ENCODE measurements around the gene FADS2. TPM values are rescaled to one million over a fixed set of nuclear protein-coding genes. Genes with fewer than 3 reads are reported as not detected.

The FADS2 gene
- total RNA-seq, 1 experiment from 2014 or later: 36.3 TPM

- H3K4me3 Mint-ChIP-seq (ENCODE audit: unreplicated experiment): no peak overlapping the region
- peaks cover 6% of the 10 kb centered on the region; the same call in 1 of the 2 replicates for H3K4me1 ChIP-seq
- no peak overlapping the region for H3K4me3 ChIP-seq (ENCODE audit: low read depth, low read length)
- no peaks in the 10 kb centered on the region for H3K27me3 ChIP-seq (replicated peaks; ENCODE audit: control insufficient read depth, insufficient read depth, low read length)
- no peaks in the 10 kb centered on the region for H3K36me3 ChIP-seq (ENCODE audit: control insufficient read depth, insufficient read depth, low read length)
- no peak overlapping the region for H3K27ac Mint-ChIP-seq (ENCODE audit: unreplicated experiment)
- intact Hi-C loops (cut with micrococcal nuclease; ENCODE audit: unreplicated experiment): no loop called here
- no peaks in the 10 kb centered on the region for H3K9me3 ChIP-seq
- DNase-seq: no peak
- H3K36me3 Mint-ChIP-seq (ENCODE audit: insufficient read depth, unreplicated experiment): no peaks in the 10 kb centered on the region
- BruUV-seq (replicated peaks): no TSS peak
- ChIA-PET CTCF (interaction anchor here (0.9 kb wide), 1 partner anchor 10 kb away, joined by 6 read pairs; no protein-coding TSS in a partner anchor), POLR2A (no interaction called here)
- no peaks in the 10 kb centered on the region for H3K9me3 Mint-ChIP-seq (ENCODE audit: unreplicated experiment)
- no peaks in the 10 kb centered on the region for H3K4me1 Mint-ChIP-seq (ENCODE audit: low read depth, unreplicated experiment)
- TF ChIP-seq CTCF (IDR thresholded peaks at IDR 0.05; ENCODE audit: insufficient read depth in 1 of 2, low read depth in 1 of 2, low read length in 1 of 2, severe bottlenecking in 1 of 2, unreplicated experiment in 1 of 2): no peak
- no peaks in the 10 kb centered on the region for H3K27me3 Mint-ChIP-seq (ENCODE audit: insufficient read depth, unreplicated experiment)
These were observed 46.3 kb downstream of the FADS2 start for GRCh38 chr11:61874377-61874809.

- intact Hi-C loops (cut with micrococcal nuclease; ENCODE audit: unreplicated experiment): no loop called here
- Histone ChIP-seq H3K4me1 (0 out of 2 replicates have a peak, but pooled peaks cover 2% of the 10 kb centered on the region), H3K36me3 (ENCODE audit: control insufficient read depth, insufficient read depth, low read length) (no peaks in the 10 kb centered on the region), H3K9me3 (no peaks in the 10 kb centered on the region), H3K4me3 (ENCODE audit: low read depth, low read length) (no peak overlapping the region), H3K27me3 (replicated peaks; ENCODE audit: control insufficient read depth, insufficient read depth, low read length) (no peaks in the 10 kb centered on the region)
- H3K9me3 Mint-ChIP-seq (ENCODE audit: unreplicated experiment): no peaks in the 10 kb centered on the region
- no peak for TF ChIP-seq CTCF (IDR thresholded peaks at IDR 0.05; ENCODE audit: insufficient read depth in 1 of 2, low read depth in 1 of 2, low read length in 1 of 2, severe bottlenecking in 1 of 2, unreplicated experiment in 1 of 2)
- H3K27ac Mint-ChIP-seq (ENCODE audit: unreplicated experiment): no peak overlapping the region
- H3K36me3 Mint-ChIP-seq (ENCODE audit: insufficient read depth, unreplicated experiment): no peaks in the 10 kb centered on the region
- H3K27me3 Mint-ChIP-seq (ENCODE audit: insufficient read depth, unreplicated experiment): no peaks in the 10 kb centered on the region
- H3K4me3 Mint-ChIP-seq (ENCODE audit: unreplicated experiment): no peak overlapping the region
- no TSS peak for BruUV-seq (replicated peaks)
- no peaks in the 10 kb centered on the region for H3K4me1 Mint-ChIP-seq (ENCODE audit: low read depth, unreplicated experiment)
- ChIA-PET POLR2A (no interaction called here), CTCF (interaction anchor here (0.9 kb wide), 1 partner anchor 10 kb away, joined by 6 read pairs; no protein-coding TSS in a partner anchor)
- DNase-seq: no peak
These were observed 46.8 kb downstream of the FADS2 start for GRCh38 chr11:61874853-61875252.

- Histone ChIP-seq H3K36me3 (ENCODE audit: control insufficient read depth, insufficient read depth, low read length) (no peaks in the 10 kb centered on the region), H3K27me3 (replicated peaks; ENCODE audit: control insufficient read depth, insufficient read depth, low read length) (no peaks in the 10 kb centered on the region), H3K9me3 (no peaks in the 10 kb centered on the region), H3K4me1 (no peaks in the 10 kb centered on the region), H3K4me3 (ENCODE audit: low read depth, low read length) (no peak overlapping the region)
- Mint-ChIP-seq H3K4me1 (ENCODE audit: low read depth, unreplicated experiment) (peaks cover under 1% of the 10 kb centered on the region), H3K4me3 (ENCODE audit: unreplicated experiment) (no peak overlapping the region), H3K27ac (ENCODE audit: unreplicated experiment) (no peak overlapping the region), H3K9me3 (ENCODE audit: unreplicated experiment) (no peaks in the 10 kb centered on the region), H3K27me3 (ENCODE audit: insufficient read depth, unreplicated experiment) (no peaks in the 10 kb centered on the region), H3K36me3 (ENCODE audit: insufficient read depth, unreplicated experiment) (no peaks in the 10 kb centered on the region)
- TF ChIP-seq CTCF (IDR thresholded peaks at IDR 0.05; ENCODE audit: insufficient read depth in 1 of 2, low read depth in 1 of 2, low read length in 1 of 2, severe bottlenecking in 1 of 2, unreplicated experiment in 1 of 2): no peak
- CTCF ChIA-PET: no interaction called here
- no peak for DNase-seq
- no TSS peak for BruUV-seq (replicated peaks)
- POLR2A ChIA-PET: no interaction called here
- intact Hi-C loops (cut with micrococcal nuclease; ENCODE audit: unreplicated experiment): no loop called here
These were observed 47.6 kb downstream of the FADS2 start for GRCh38 chr11:61875698-61876097.

All from Caco-2 (cell line).